Measurements from ENCODE around the gene VBP1. TPM values are rescaled to one million over a fixed set of nuclear protein-coding genes. Genes with fewer than 3 reads are reported as not detected.

The VBP1 gene
- total and polyA plus RNA-seq, 2 of the 8 experiments (the other 6 are each of a cell fraction or from before 2014, with no cell fraction given) = 21.6 to 56.0 TPM

GRCh38 chrX:155242300-155242699, 26.0 kb downstream of the VBP1 start (continued):
- no peak for TF ChIP-seq MAX (IDR thresholded peaks at IDR 0.05)

Data from H1 (cell line).